H9 (cell line): ENCODE data around the gene RIOX2. TPM values are rescaled to one million over a fixed set of nuclear protein-coding genes. Genes with fewer than 3 reads are reported as not detected.

Experiments
- DNase-seq: peaks from one replicate; pipeline ENCODE4 v3.0.0-alpha.2; 2017
- H2AFZ ChIP-seq: one replicate; pipeline ENCODE4 v1.6.1; 2013; ENCODE audit warnings: mild to moderate bottlenecking, low read length, control low read depth, moderate library complexity
- H2AK5ac ChIP-seq: 2 replicates; pipeline ENCODE4 v1.6.1; 2013; ENCODE audit warnings: low read length, control low read depth, mixed read lengths; ENCODE audit not compliant: insufficient read length
- H2BK120ac ChIP-seq: one replicate; pipeline ENCODE4 v1.6.1; 2013; ENCODE audit warnings: low read depth, mild to moderate bottlenecking, low read length, control low read depth, inconsistent platforms; ENCODE audit not compliant: poor library complexity, severe bottlenecking
- H2BK12ac ChIP-seq: 2 replicates; pipeline ENCODE4 v1.6.1; 2013; ENCODE audit warnings: low read length, control low read depth, mixed read lengths, low read depth; ENCODE audit not compliant: insufficient read length
- H2BK15ac ChIP-seq: 2 replicates; pipeline ENCODE4 v1.6.1; 2013; ENCODE audit warnings: low read depth, low read length, control low read depth
- H2BK20ac ChIP-seq: one replicate; pipeline ENCODE4 v1.6.1; 2013; ENCODE audit warnings: low read depth, mild to moderate bottlenecking, low read length, control low read depth, inconsistent platforms; ENCODE audit not compliant: poor library complexity, severe bottlenecking
- H2BK5ac ChIP-seq: 2 replicates; pipeline ENCODE4 v1.6.1; 2013; ENCODE audit warnings: low read length, control low read depth, mixed read lengths; ENCODE audit not compliant: insufficient read length
- H3K14ac ChIP-seq: 2 replicates; pipeline ENCODE4 v1.6.1; 2013; ENCODE audit warnings: low read length, control low read depth; ENCODE audit not compliant: insufficient read depth
- H3K18ac ChIP-seq: 2 replicates; pipeline ENCODE4 v1.6.1; 2013; ENCODE audit warnings: low read depth, mild to moderate bottlenecking, mixed read lengths, low read length, control low read depth; ENCODE audit not compliant: insufficient read length
- H3K23ac ChIP-seq: 2 replicates; pipeline ENCODE4 v1.6.1; 2013; ENCODE audit warnings: low read length, control low read depth, mixed read lengths, low read depth; ENCODE audit not compliant: insufficient read length
- H3K23me2 ChIP-seq: 2 replicates; pipeline ENCODE4 v1.6.1; 2013; ENCODE audit warnings: low read depth, mild to moderate bottlenecking, mixed read lengths, low read length, control low read depth; ENCODE audit not compliant: insufficient read length, poor library complexity, severe bottlenecking
- H3K27ac ChIP-seq: 2 replicates; pipeline ENCODE4 v1.5.1; 2013; ENCODE audit warnings: low read length, control low read depth, mixed read lengths, low read depth; ENCODE audit not compliant: insufficient read length
- H3K27me3 ChIP-seq: 2 replicates; pipeline ENCODE4 v1.6.1; 2013; ENCODE audit warnings: low read length, control low read depth, inconsistent platforms; ENCODE audit not compliant: insufficient read depth
- H3K4ac ChIP-seq: 2 replicates; pipeline ENCODE4 v1.6.1; 2013; ENCODE audit warnings: low read depth, mild to moderate bottlenecking, control low read depth, inconsistent platforms, low read length, moderate library complexity
- H3K4me1 ChIP-seq: 2 replicates; pipeline ENCODE4 v1.6.1; 2013; ENCODE audit warnings: low read length, control low read depth, inconsistent platforms; ENCODE audit not compliant: insufficient read depth
- H3K4me2 ChIP-seq: 2 replicates; pipeline ENCODE4 v1.6.1; 2013; ENCODE audit warnings: low read length, control low read depth, mixed read lengths; ENCODE audit not compliant: insufficient read length, insufficient read depth
- H3K56ac ChIP-seq: 2 replicates; pipeline ENCODE4 v1.6.1; 2013; ENCODE audit warnings: low read depth, mild to moderate bottlenecking, mixed read lengths, low read length, control low read depth; ENCODE audit not compliant: insufficient read length
- H3K79me1 ChIP-seq: 2 replicates; pipeline ENCODE4 v1.6.1; 2013; ENCODE audit warnings: low read depth, mild to moderate bottlenecking, moderate library complexity, low read length, control low read depth, inconsistent platforms; ENCODE audit not compliant: insufficient read depth, poor library complexity, severe bottlenecking
- H3K79me2 ChIP-seq: 2 replicates; pipeline ENCODE4 v1.6.1; 2013; ENCODE audit warnings: low read length, control low read depth, inconsistent platforms; ENCODE audit not compliant: insufficient read depth
- H3K9ac ChIP-seq: 2 replicates; pipeline ENCODE4 v1.6.1; 2013; ENCODE audit warnings: low read length, control low read depth, mixed read lengths; ENCODE audit not compliant: insufficient read length; ENCODE audit errors: extremely low read depth
- H3K9me3 ChIP-seq: one replicate; pipeline ENCODE4 v1.6.1; 2013; ENCODE audit warnings: low read depth, low read length, inconsistent platforms; ENCODE audit not compliant: control insufficient read depth
- H3T11ph ChIP-seq: one replicate; pipeline ENCODE4 v1.6.1; 2013; ENCODE audit warnings: mild to moderate bottlenecking, low read length, control low read depth, inconsistent platforms
- H4K20me1 ChIP-seq: one replicate; pipeline ENCODE4 v1.6.1; 2013; ENCODE audit not compliant: control insufficient read depth, insufficient read length, insufficient read depth
- H4K5ac ChIP-seq: 2 replicates; pipeline ENCODE4 v1.6.1; 2013; ENCODE audit warnings: low read depth, mild to moderate bottlenecking, mixed read lengths, low read length, control low read depth; ENCODE audit not compliant: insufficient read length
- H4K8ac ChIP-seq: replicated peaks from 2 replicates; pipeline ENCODE4 v1.6.1; 2013; ENCODE audit warnings: low read length, control low read depth, mixed read lengths, low read depth; ENCODE audit not compliant: insufficient read length
- H4K91ac ChIP-seq: 2 replicates; pipeline ENCODE4 v1.6.1; 2013; ENCODE audit warnings: low read depth, mild to moderate bottlenecking, moderate library complexity, mixed read lengths, low read length, control low read depth; ENCODE audit not compliant: insufficient read length
- H3K27ac Mint-ChIP-seq, 3 experiments: 2 replicates in 2 of 3; 3 replicates in 1 of 3; pipeline ENCODE4 v1.8.0; 2020 to 2021; ENCODE audit warnings: mixed read lengths in 3 of 3, mild to moderate bottlenecking in 1 of 3, moderate library complexity in 1 of 3
- H3K27me3 Mint-ChIP-seq: 2 replicates; pipeline ENCODE4 v1.8.0; 2021; ENCODE audit warnings: low read depth, mild to moderate bottlenecking, moderate library complexity, mixed read lengths
- H3K36me3 Mint-ChIP-seq, 3 experiments: 2 replicates in 2 of 3; 3 replicates in 1 of 3; pipeline ENCODE4 v1.8.0; 2020 to 2021; ENCODE audit warnings: low read depth in 3 of 3, mixed read lengths in 3 of 3; ENCODE audit not compliant: insufficient read depth in 1 of 3
- H3K4me1 Mint-ChIP-seq, 2 experiments: 2 replicates each; pipeline ENCODE4 v1.8.0; 2020; ENCODE audit warnings: mixed read lengths in 2 of 2
- H3K4me3 Mint-ChIP-seq, 2 experiments: 2 replicates in 1 of 2; 3 replicates in 1 of 2; pipeline ENCODE4 v1.8.0; 2020 to 2021; ENCODE audit warnings: mild to moderate bottlenecking in 2 of 2, mixed read lengths in 2 of 2, moderate library complexity in 1 of 2
- H3K9me3 Mint-ChIP-seq, 2 experiments: 2 replicates in 1 of 2; 3 replicates in 1 of 2; pipeline ENCODE4 v1.8.0; 2020; ENCODE audit warnings: mild to moderate bottlenecking in 2 of 2, mixed read lengths in 2 of 2, moderate library complexity in 1 of 2
- CTCF ChIP-seq: fragments of 200-600 bp; sonication (generic); conservative IDR thresholded peaks from 3 replicates; pipeline ENCODE4 v1.8.0; 2021; ENCODE audit warnings: antibody characterized with exemption, mild to moderate bottlenecking
- WGBS: extraction: QIAGEN DNeasy Blood & Tissue Kit; methylation state at CpG from one replicate; pipeline ENCODE4 v1.1.7; 2013; ENCODE audit warnings: missing lambda C conversion rate, low lambda C conversion rate, mixed read lengths; ENCODE audit not compliant: insufficient read length; ENCODE audit errors: extremely low coverage; 5-methylcytosine and 5-hydroxymethylcytosine counted together
- total RNA-seq: library from RNA; stranded (reverse); gene quantifications from 2 replicates; pipeline ENCODE4 v1.2.1, GENCODE V29; 2021

The RIOX2 gene
- total RNA-seq, 1 experiment from 2014 or later = 15.5 TPM

- Histone ChIP-seq H3K18ac (no peak overlapping the region), H4K8ac (no peak overlapping the region), H2AK5ac (no peak overlapping the region), H3K79me2 (peaks cover 3% of the 10 kb centered on the region), H4K91ac (no peak overlapping the region), H3K79me1 (no peaks in the 10 kb centered on the region), H2BK12ac (no peak overlapping the region), H3K4me1 (no peaks in the 10 kb centered on the region), H2BK120ac (no peak overlapping the region), H2BK20ac (no peak overlapping the region), H3K27ac (no peak overlapping the region), H3K14ac (no peak overlapping the region), H3K4ac (no peak overlapping the region), H3T11ph (no peak overlapping the region), H2AFZ (no peak overlapping the region), H3K23me2 (no peaks in the 10 kb centered on the region), H2BK15ac (no peak overlapping the region), H4K20me1 (no peaks in the 10 kb centered on the region), H3K23ac (no peak overlapping the region), H2BK5ac (no peak overlapping the region), H3K27me3 (no peaks in the 10 kb centered on the region), H3K9me3 (no peaks in the 10 kb centered on the region), H4K5ac (no peak overlapping the region), H3K4me2 (no peak overlapping the region), H3K9ac (no peak overlapping the region), H3K56ac (no peak overlapping the region)
- Mint-ChIP-seq H3K9me3 (no peaks in the 10 kb centered on the region), H3K36me3 (peaks cover 0 to 8% (median 2%) of the 10 kb centered on the region in 3 experiments; a peak in 3 of 7 replicates), H3K4me3 (no peak overlapping the region), H3K4me1 (peaks cover 0 to 2% of the 10 kb centered on the region in 2 experiments; a peak in 1 of 4 replicates), H3K27ac (no peak overlapping the region), H3K27me3 (no peaks in the 10 kb centered on the region)
- TF ChIP-seq CTCF = no peak
- no peak for DNase-seq
- no CpG with 5 or more reads among the region's 5 CpGs for WGBS
Measured at GRCh38 chr3:97960551-97960950, 11.7 kb downstream of the RIOX2 start.
